Posterior vena cava (tissue), 2 donors: ENCODE measurements around the gene PDZRN3. TPM values are rescaled to one million over a fixed set of nuclear protein-coding genes. Genes with fewer than 3 reads are reported as not detected.

Experiments used
- DNase-seq: peaks from one replicate; pipeline ENCODE4 v3.0.0-alpha.2; 2020; ENCODE audit warnings: low spot score
- intact Hi-C, 2 donors: fragments of 100-400 bp; cut with DNase I; formaldehyde crosslinking; loops; one replicate each; pipeline versions ENCODE4 v1.14.1 to v1.14.2; 2022 to 2023
- total RNA-seq, 2 donors: library from RNA; stranded (reverse); fragmentation: NEBNext Ultra II Directional; extraction: Animal tissue kit (Norgen Biotek cat#: 25700); gene quantifications; one replicate each; pipeline ENCODE4 v1.2.1, GENCODE V29; 2021
- donor health status: DM: yes; HTN: yes; CAD: no.
- donor health status: DM: yes; HTN: yes; CAD: no.

Gene PDZRN3
- total RNA-seq, 2 donors from 2014 or later = 59.5 to 71.9 TPM

GRCh38 chr3:73419179-73419803 lies 205.4 kb downstream of the PDZRN3 start:
- DNase-seq = no peak
- intact Hi-C loops = no loop called here

GRCh38 chr3:73418681-73419080 lies 206.1 kb downstream of the PDZRN3 start:
- intact Hi-C loops = no loop called here
- DNase-seq = no peak

- DNase-seq = no peak
- intact Hi-C loops = no loop called here
Observed at GRCh38 chr3:73415118-73415517, 209.6 kb downstream of the PDZRN3 start.

GRCh38 chr3:73413619-73414018 lies 211.1 kb downstream of the PDZRN3 start:
- no peak for DNase-seq
- intact Hi-C loops = no loop called here

- DNase-seq = no peak
- intact Hi-C loops = no loop called here
Observed at GRCh38 chr3:73411993-73412392, 212.7 kb downstream of the PDZRN3 start.

- DNase-seq = no peak
- intact Hi-C loops = no loop called here
Observed at GRCh38 chr3:73411545-73411944, 213.2 kb downstream of the PDZRN3 start.

GRCh38 chr3:73409138-73409763 lies 215.5 kb downstream of the PDZRN3 start:
- intact Hi-C loops = loop anchor here in 1 of 2 donors (5.0 kb wide), 1 partner anchor 1168 kb away; no protein-coding TSS in a partner anchor
- no peak for DNase-seq

GRCh38 chr3:73408634-73409033 lies 216.1 kb downstream of the PDZRN3 start:
- intact Hi-C loops = loop anchor here in 1 of 2 donors (5.0 kb wide), 1 partner anchor 1169 kb away; no protein-coding TSS in a partner anchor
- no peak for DNase-seq

GRCh38 chr3:73407577-73407976 lies 217.2 kb downstream of the PDZRN3 start:
- intact Hi-C loops = loop anchor here in 1 of 2 donors (5.0 kb wide), 1 partner anchor 1170 kb away; no protein-coding TSS in a partner anchor
- DNase-seq = no peak

GRCh38 chr3:73405853-73406252 lies 218.9 kb downstream of the PDZRN3 start:
- intact Hi-C loops = loop anchor here in 1 of 2 donors (5.0 kb wide), 1 partner anchor 1171 kb away; no protein-coding TSS in a partner anchor
- no peak for DNase-seq

GRCh38 chr3:73405000-73405399 lies 219.7 kb downstream of the PDZRN3 start:
- DNase-seq = no peak
- intact Hi-C loops = loop anchor here in 1 of 2 donors (5.0 kb wide), 1 partner anchor 1172 kb away; no protein-coding TSS in a partner anchor

GRCh38 chr3:73404435-73404834 lies 220.3 kb downstream of the PDZRN3 start:
- intact Hi-C loops = no loop called here
- no peak for DNase-seq

- intact Hi-C loops = no loop called here
- no peak for DNase-seq
Observed at GRCh38 chr3:73403444-73403843, 221.3 kb downstream of the PDZRN3 start.

GRCh38 chr3:73401616-73402279 lies 223.0 kb downstream of the PDZRN3 start:
- intact Hi-C loops = no loop called here
- no peak for DNase-seq

- intact Hi-C loops = no loop called here
- DNase-seq = no peak
Observed at GRCh38 chr3:73401059-73401458, 223.7 kb downstream of the PDZRN3 start.

GRCh38 chr3:73399666-73400253 lies 225.0 kb downstream of the PDZRN3 start:
- no peak for DNase-seq
- intact Hi-C loops = no loop called here

GRCh38 chr3:73399106-73399505 lies 225.6 kb downstream of the PDZRN3 start:
- no peak for DNase-seq

GRCh38 chr3:73398084-73398483 lies 226.7 kb downstream of the PDZRN3 start:
- intact Hi-C loops = no loop called here
- DNase-seq = no peak

More at GRCh38 chr3:73399106-73399505, 225.6 kb downstream of the PDZRN3 start:
- intact Hi-C loops = no loop called here

- no peak for DNase-seq
- intact Hi-C loops = no loop called here
Observed at GRCh38 chr3:73394240-73394639, 230.5 kb downstream of the PDZRN3 start.

- DNase-seq = no peak
- intact Hi-C loops = no loop called here
Observed at GRCh38 chr3:73393005-73393404, 231.7 kb downstream of the PDZRN3 start.
